ENCODE measurements around the gene COMP. TPM values are rescaled to one million over a fixed set of nuclear protein-coding genes. Genes with fewer than 3 reads are reported as not detected.

Gene COMP
- total and polyA plus RNA-seq, 2 donors: 0.09 to 1.5 TPM

DNA sequence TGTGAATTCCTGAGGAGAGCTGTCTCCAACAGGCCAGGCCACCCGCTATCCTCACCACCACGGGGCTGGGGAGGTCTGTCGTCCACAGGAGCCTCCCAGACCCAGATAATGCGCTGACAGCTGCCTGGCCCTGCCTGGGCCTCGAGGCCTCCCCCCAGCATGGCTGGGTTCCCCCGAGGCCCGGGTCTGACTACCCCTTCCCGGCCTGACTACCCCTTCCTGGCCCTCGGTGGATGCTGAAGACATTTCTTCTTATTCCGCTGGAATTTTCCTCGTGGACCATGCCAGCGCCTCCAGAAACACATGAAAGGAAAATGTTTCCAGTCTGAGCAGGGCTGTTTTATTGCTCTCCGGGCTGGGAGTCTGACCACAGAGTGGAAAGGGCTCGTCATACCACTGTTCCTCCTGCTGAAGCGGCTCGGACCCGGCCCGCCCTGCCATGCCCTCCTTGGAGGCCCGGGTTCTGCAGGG, 16.8 kb upstream of the COMP start:
- Histone ChIP-seq H3K27me3 (ENCODE audit: control insufficient read depth in 2 of 2, insufficient read depth in 1 of 2, low read length in 1 of 2) (peaks cover 0 to 40% of the 10 kb centered on the region in 2 donors), H3K36me3 (ENCODE audit: control insufficient read depth in 2 of 2, insufficient read depth in 2 of 2, low read length in 1 of 2) (no peaks in the 10 kb centered on the region), H3K4me3 (ENCODE audit: low read length in 2 of 2) (no peak overlapping the region), H3K9me3 (ENCODE audit: control insufficient read depth in 2 of 2, insufficient read depth in 1 of 2, low read length in 1 of 2) (no peaks in the 10 kb centered on the region), H3K27ac (ENCODE audit: low read depth in 1 of 2, low read length in 1 of 2) (no peak overlapping the region), H3K4me1 (ENCODE audit: control insufficient read depth in 2 of 2, insufficient read depth in 2 of 2, low read length in 2 of 2) (no peaks in the 10 kb centered on the region)
- DNase-seq (ENCODE audit: low read depth in 6 of 9, low spot score in 9 of 9): no peak
- 91% methylated on average over 19 of the region's 19 CpGs for WGBS

DNA sequence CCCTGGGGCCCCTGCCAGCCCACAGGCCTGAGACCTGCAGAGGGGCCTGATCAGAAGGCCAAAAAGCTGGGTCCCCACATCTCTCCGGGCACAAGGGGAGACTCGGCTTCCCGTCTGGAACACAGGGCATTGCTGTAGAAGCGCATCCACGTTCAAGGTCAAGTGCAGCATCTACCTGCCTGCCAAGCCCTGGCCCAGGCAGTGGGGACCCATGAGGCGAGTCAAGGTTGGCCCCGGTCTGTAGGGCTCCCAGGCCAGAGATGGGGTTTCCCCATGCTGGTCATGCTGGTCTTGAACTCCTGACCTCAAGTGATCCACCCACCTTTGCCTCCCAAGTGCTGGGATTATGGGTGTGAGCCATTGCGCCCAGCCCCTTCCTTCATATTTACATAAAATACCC, 13.5 kb upstream of the COMP start:
- DNase-seq (ENCODE audit: low read depth in 6 of 9, low spot score in 9 of 9): no peak
- WGBS: 99% methylated on average over 8 of the region's 8 CpGs
- Histone ChIP-seq H3K4me3 (ENCODE audit: low read length in 2 of 2) (no peak overlapping the region), H3K27me3 (ENCODE audit: control insufficient read depth in 2 of 2, insufficient read depth in 1 of 2, low read length in 1 of 2) (peaks cover 0 to 41% of the 10 kb centered on the region in 2 donors), H3K27ac (ENCODE audit: low read depth in 1 of 2, low read length in 1 of 2) (no peak overlapping the region), H3K9me3 (ENCODE audit: control insufficient read depth in 2 of 2, insufficient read depth in 1 of 2, low read length in 1 of 2) (no peaks in the 10 kb centered on the region), H3K4me1 (ENCODE audit: control insufficient read depth in 2 of 2, insufficient read depth in 2 of 2, low read length in 2 of 2) (no peaks in the 10 kb centered on the region), H3K36me3 (ENCODE audit: control insufficient read depth in 2 of 2, insufficient read depth in 2 of 2, low read length in 1 of 2) (no peaks in the 10 kb centered on the region)

DNA sequence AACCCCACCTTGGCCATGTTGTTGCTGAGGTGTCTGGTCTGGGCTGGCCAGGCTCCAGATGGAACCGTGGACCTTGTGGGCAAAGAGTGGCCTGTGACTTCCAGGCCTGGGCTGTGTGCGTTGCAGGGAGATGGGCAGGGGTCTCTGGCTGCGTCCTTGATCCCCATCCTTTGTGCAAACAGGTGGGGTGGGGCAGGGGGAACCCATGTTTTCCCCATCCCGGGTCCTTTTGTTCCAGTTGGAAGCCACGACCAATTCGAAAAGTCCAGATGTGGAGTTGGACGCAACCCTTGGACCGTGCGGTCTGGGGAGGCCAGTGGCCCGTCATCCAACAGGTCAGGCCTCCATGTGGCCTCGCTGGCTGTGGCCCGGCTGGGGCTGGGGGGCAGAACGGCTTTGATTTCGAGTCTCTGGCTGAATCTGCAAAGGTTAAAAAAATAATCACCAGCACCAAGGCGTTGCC, 13.1 kb upstream of the COMP start:
- no peaks in the 10 kb centered on the region for H3K36me3 ChIP-seq (ENCODE audit: control insufficient read depth in 2 of 2, insufficient read depth in 2 of 2, low read length in 1 of 2)
- 97% methylated on average over 15 of the region's 15 CpGs for WGBS
- H3K4me1 ChIP-seq (ENCODE audit: control insufficient read depth in 2 of 2, insufficient read depth in 2 of 2, low read length in 2 of 2): no peaks in the 10 kb centered on the region
- no peak for DNase-seq (ENCODE audit: low read depth in 6 of 9, low spot score in 9 of 9)
- no peaks in the 10 kb centered on the region for H3K9me3 ChIP-seq (ENCODE audit: control insufficient read depth in 2 of 2, insufficient read depth in 1 of 2, low read length in 1 of 2)
- H3K4me3 ChIP-seq (ENCODE audit: low read length in 2 of 2): no peak overlapping the region
- peaks cover 0 to 37% of the 10 kb centered on the region in 2 donors for H3K27me3 ChIP-seq (ENCODE audit: control insufficient read depth in 2 of 2, insufficient read depth in 1 of 2, low read length in 1 of 2)
- H3K27ac ChIP-seq (ENCODE audit: low read depth in 1 of 2, low read length in 1 of 2): no peak overlapping the region

DNA sequence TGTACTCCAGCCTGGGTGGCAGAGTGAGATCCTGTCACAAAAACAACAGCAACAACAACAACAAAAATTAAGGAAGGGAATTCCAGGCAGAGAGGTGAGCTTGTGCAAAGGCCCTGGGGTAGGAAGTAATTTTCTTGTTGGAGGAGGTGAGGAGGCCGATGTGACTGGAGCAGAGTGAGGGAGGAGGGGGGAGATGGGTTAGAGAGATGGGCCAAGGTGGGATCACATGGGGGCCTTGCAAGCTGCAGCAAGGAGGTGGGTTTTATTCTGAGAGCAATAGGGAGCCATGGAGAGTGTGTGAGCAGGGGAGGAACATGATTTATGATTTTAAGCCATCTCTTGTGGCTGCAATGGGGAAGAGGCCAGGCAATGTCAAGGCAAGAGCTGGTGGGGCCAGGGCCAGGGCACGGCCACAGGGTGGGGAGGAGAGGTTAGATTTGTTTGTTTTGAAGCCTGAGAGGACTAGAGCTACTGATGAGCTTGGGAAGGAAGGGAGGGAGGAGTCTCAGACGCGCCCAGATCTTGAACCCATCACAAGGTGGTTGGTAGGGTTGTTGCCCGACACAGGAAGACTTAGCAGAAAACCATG, 12.5 kb upstream of the COMP start:
- H3K4me3 ChIP-seq (ENCODE audit: low read length in 2 of 2): no peak overlapping the region
- peaks cover 0 to 39% of the 10 kb centered on the region in 2 donors for H3K27me3 ChIP-seq (ENCODE audit: control insufficient read depth in 2 of 2, insufficient read depth in 1 of 2, low read length in 1 of 2)
- no peak for DNase-seq (ENCODE audit: low read depth in 6 of 9, low spot score in 9 of 9)
- 93% methylated on average over 5 of the region's 5 CpGs for WGBS
- H3K36me3 ChIP-seq (ENCODE audit: control insufficient read depth in 2 of 2, insufficient read depth in 2 of 2, low read length in 1 of 2): no peaks in the 10 kb centered on the region
- no peaks in the 10 kb centered on the region for H3K9me3 ChIP-seq (ENCODE audit: control insufficient read depth in 2 of 2, insufficient read depth in 1 of 2, low read length in 1 of 2)
- no peaks in the 10 kb centered on the region for H3K4me1 ChIP-seq (ENCODE audit: control insufficient read depth in 2 of 2, insufficient read depth in 2 of 2, low read length in 2 of 2)
- H3K27ac ChIP-seq (ENCODE audit: low read depth in 1 of 2, low read length in 1 of 2): no peak overlapping the region

DNA sequence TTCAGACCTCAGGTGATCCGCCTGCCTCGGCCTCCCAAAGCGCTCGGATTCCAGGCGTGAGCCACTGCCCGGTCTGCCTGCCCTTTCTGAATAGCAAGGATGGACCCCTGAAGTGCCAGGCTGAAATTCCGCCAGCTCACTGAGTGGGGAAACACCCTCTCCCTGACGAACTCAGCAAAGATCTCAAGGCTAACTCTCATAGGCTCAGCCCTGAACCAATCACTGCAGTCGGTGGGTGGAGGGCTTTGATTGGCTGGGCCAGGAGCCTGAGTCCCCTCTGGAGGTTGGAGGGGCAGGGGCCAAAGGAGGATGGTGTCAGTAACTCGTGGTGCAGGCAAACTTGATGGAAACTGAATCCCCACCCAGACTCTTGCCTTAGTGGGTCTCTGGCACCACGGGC, 11.2 kb upstream of the COMP start:
- DNase-seq (ENCODE audit: low read depth in 6 of 9, low spot score in 9 of 9): no peak
- Histone ChIP-seq H3K9me3 (ENCODE audit: control insufficient read depth in 2 of 2, insufficient read depth in 1 of 2, low read length in 1 of 2) (no peaks in the 10 kb centered on the region), H3K27me3 (ENCODE audit: control insufficient read depth in 2 of 2, insufficient read depth in 1 of 2, low read length in 1 of 2) (peaks cover 0 to 41% of the 10 kb centered on the region in 2 donors), H3K4me1 (ENCODE audit: control insufficient read depth in 2 of 2, insufficient read depth in 2 of 2, low read length in 2 of 2) (no peaks in the 10 kb centered on the region), H3K4me3 (ENCODE audit: low read length in 2 of 2) (no peak overlapping the region), H3K36me3 (ENCODE audit: control insufficient read depth in 2 of 2, insufficient read depth in 2 of 2, low read length in 1 of 2) (no peaks in the 10 kb centered on the region), H3K27ac (ENCODE audit: low read depth in 1 of 2, low read length in 1 of 2) (no peak overlapping the region)
- WGBS: 77% methylated on average over 11 of the region's 11 CpGs

DNA sequence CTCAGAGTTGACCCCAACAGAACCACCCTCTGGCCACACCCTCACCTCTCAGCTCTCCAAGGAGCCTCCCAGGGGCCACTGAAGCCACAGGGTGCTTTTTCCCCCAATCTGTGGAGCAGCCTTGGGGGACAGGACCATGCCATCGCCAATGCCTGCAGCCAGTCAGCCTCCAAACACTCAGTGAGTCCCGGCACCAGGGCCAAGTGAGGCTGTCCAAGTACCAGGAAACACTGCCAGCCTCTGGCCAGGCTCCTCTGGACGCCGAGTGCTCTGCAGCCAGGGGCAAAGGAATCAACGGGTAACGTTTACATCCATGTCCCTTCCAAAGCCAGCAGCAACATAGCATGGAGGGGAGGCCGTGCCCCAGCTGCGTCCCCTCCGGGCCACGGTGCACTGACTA, 9.5 kb upstream of the COMP start:
- Histone ChIP-seq H3K4me3 (ENCODE audit: low read length in 2 of 2) (no peak overlapping the region), H3K27me3 (ENCODE audit: control insufficient read depth in 2 of 2, insufficient read depth in 1 of 2, low read length in 1 of 2) (peaks cover under 1 to 56% of the 10 kb centered on the region in 2 donors), H3K27ac (ENCODE audit: low read depth in 1 of 2, low read length in 1 of 2) (no peak overlapping the region), H3K9me3 (ENCODE audit: control insufficient read depth in 2 of 2, insufficient read depth in 1 of 2, low read length in 1 of 2) (no peaks in the 10 kb centered on the region), H3K36me3 (ENCODE audit: control insufficient read depth in 2 of 2, insufficient read depth in 2 of 2, low read length in 1 of 2) (no peaks in the 10 kb centered on the region), H3K4me1 (ENCODE audit: control insufficient read depth in 2 of 2, insufficient read depth in 2 of 2, low read length in 2 of 2) (peaks cover 0 to 2% of the 10 kb centered on the region in 2 donors)
- 86% methylated on average over 10 of the region's 10 CpGs for WGBS
- no peak for DNase-seq (ENCODE audit: low read depth in 6 of 9, low spot score in 9 of 9)

DNA sequence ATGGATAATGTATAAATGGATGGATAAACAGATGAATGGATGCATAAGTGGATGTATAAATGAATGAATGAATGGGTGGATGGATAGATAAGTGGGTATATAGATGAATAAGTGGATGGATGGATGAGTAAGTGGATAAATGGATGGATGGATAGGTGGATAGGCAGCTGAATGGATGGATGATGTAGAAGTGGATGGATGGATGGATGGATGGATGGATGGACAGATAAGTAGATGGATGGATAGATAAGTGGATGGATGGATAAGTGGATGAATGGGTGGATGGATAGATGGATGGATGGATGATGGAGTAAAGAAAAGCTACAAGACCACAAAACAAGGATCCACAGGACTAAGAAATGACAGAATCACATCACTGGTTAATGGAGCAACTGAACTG, 9.0 kb upstream of the COMP start:
- Histone ChIP-seq H3K4me3 (ENCODE audit: low read length in 2 of 2) (no peak overlapping the region), H3K27me3 (ENCODE audit: control insufficient read depth in 2 of 2, insufficient read depth in 1 of 2, low read length in 1 of 2) (peaks cover 5 to 62% of the 10 kb centered on the region in 2 donors), H3K4me1 (ENCODE audit: control insufficient read depth in 2 of 2, insufficient read depth in 2 of 2, low read length in 2 of 2) (peaks cover 0 to 3% of the 10 kb centered on the region in 2 donors), H3K36me3 (ENCODE audit: control insufficient read depth in 2 of 2, insufficient read depth in 2 of 2, low read length in 1 of 2) (no peaks in the 10 kb centered on the region), H3K27ac (ENCODE audit: low read depth in 1 of 2, low read length in 1 of 2) (no peak overlapping the region), H3K9me3 (ENCODE audit: control insufficient read depth in 2 of 2, insufficient read depth in 1 of 2, low read length in 1 of 2) (no peaks in the 10 kb centered on the region)
- no peak for DNase-seq (ENCODE audit: low read depth in 6 of 9, low spot score in 9 of 9)

DNA sequence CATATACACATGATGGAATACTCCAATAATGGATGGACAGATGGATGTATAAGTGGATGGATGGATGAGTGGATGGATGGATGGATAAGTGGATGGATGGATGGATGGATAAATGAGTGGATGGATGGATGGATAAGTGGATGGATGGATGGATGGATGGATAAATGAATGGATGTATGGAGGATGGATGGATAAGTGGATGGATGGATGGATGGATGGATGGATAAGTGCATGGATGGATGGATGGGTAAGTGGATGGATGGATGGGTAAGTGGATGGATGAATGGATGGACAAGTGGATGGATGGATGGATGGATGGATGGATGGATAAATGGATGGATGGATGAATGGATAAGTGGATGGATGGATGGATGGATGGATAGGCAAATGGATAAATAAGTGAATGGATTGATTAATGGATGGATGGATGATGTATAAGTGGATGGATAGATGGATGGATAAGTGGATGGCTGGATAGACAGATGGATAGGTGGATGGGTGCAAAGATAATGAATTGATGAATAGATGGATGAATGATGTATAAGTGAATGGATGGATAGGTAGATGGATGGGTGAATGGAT, 8.4 kb upstream of the COMP start:
- peaks cover 0 to 3% of the 10 kb centered on the region in 2 donors for H3K4me1 ChIP-seq (ENCODE audit: control insufficient read depth in 2 of 2, insufficient read depth in 2 of 2, low read length in 2 of 2)
- no peak overlapping the region for H3K27ac ChIP-seq (ENCODE audit: low read depth in 1 of 2, low read length in 1 of 2)
- peaks cover 10 to 67% of the 10 kb centered on the region in 2 donors for H3K27me3 ChIP-seq (ENCODE audit: control insufficient read depth in 2 of 2, insufficient read depth in 1 of 2, low read length in 1 of 2)
- no peak for DNase-seq (ENCODE audit: low read depth in 6 of 9, low spot score in 9 of 9)
- H3K4me3 ChIP-seq (ENCODE audit: low read length in 2 of 2): no peak overlapping the region
- no peaks in the 10 kb centered on the region for H3K9me3 ChIP-seq (ENCODE audit: control insufficient read depth in 2 of 2, insufficient read depth in 1 of 2, low read length in 1 of 2)
- no peaks in the 10 kb centered on the region for H3K36me3 ChIP-seq (ENCODE audit: control insufficient read depth in 2 of 2, insufficient read depth in 2 of 2, low read length in 1 of 2)

DNA sequence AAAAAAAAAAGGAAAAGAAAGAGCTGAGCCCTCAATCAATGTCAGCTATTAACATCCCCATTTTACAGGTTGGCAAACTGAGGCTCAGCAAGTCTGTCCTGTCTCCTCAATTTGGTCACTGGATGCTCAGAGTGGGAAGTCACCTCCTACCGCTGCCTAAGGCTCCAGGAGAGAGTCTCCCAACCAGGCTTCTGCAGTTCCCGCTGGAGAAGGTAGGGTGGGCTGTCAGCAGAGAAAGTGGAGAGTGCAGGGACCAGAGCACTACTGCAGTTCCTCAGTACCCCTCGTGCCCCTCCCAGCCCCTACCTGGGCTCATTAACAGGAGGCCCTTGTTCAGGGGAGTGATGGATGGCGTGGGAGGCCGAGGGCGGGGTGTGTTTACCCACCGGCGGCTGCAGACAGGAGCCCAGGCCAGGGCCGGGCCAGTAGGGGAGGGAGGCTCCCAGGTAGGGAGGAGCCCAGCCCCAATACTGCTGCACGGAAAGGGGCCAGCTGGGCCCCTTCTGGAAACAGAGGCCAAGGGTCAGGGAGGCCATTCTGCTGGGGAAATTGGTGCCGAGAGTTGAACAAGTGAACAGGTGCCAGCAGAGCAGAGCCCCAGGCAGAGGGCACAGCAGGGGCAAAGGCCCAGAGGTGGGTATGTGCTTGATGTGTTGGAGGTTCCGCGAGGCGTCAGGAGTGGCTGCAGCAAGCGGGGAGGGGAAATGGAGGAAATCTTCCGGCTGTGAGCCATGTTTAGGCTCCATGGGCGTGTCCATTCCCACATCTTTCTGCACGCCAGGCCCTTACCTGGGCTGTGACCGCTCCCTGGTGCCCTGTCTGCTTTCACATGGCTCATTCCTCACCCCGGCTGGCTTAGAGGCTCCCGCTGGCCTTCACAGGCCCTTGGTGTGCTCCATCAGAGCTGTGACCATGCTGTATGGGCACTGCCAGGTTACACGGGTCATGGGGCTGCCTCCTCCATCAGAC, 7.6 kb upstream of the COMP start:
- DNase-seq (ENCODE audit: low read depth in 6 of 9, low spot score in 9 of 9): no peak
- H3K27ac ChIP-seq (ENCODE audit: low read depth in 1 of 2, low read length in 1 of 2): no peak overlapping the region
- 59% methylated on average over 22 of the region's 22 CpGs for WGBS
- no peak overlapping the region for H3K4me3 ChIP-seq (ENCODE audit: low read length in 2 of 2)
- H3K4me1 ChIP-seq (ENCODE audit: control insufficient read depth in 2 of 2, insufficient read depth in 2 of 2, low read length in 2 of 2): peaks cover 0 to 3% of the 10 kb centered on the region in 2 donors
- H3K36me3 ChIP-seq (ENCODE audit: control insufficient read depth in 2 of 2, insufficient read depth in 2 of 2, low read length in 1 of 2): no peaks in the 10 kb centered on the region
- peaks cover 15 to 72% of the 10 kb centered on the region in 2 donors for H3K27me3 ChIP-seq (ENCODE audit: control insufficient read depth in 2 of 2, insufficient read depth in 1 of 2, low read length in 1 of 2)
- H3K9me3 ChIP-seq (ENCODE audit: control insufficient read depth in 2 of 2, insufficient read depth in 1 of 2, low read length in 1 of 2): no peaks in the 10 kb centered on the region

Measured in thymus (tissue), 11 donors.